ENCODE measurements around the gene UBE2E2. TPM values are rescaled to one million over a fixed set of nuclear protein-coding genes. Genes with fewer than 3 reads are reported as not detected.

UBE2E2 gene
- total RNA-seq, 2 donors from 2014 or later: 23.2 to 34.5 TPM

- no peak overlapping the region for H3K27ac ChIP-seq (ENCODE audit: low read depth, low read length)
- DNase-seq: no peak
- Mint-ChIP-seq H3K27me3 (ENCODE audit: insufficient read depth) (no peaks in the 10 kb centered on the region), H3K4me3 (no peak overlapping the region), H3K27ac (peak overlapping the region; percentile 10), H3K9me3 (peaks cover 9% of the 10 kb centered on the region), H3K4me1 (no peaks in the 10 kb centered on the region), H3K36me3 (ENCODE audit: low read depth) (peaks cover 8% of the 10 kb centered on the region)
- H3K4me1 ChIP-seq (ENCODE audit: control insufficient read depth, insufficient read depth, low read length): no peaks in the 10 kb centered on the region
- 92 to 97% methylated on average over 3 to 5 of the region's 5 CpGs for WGBS, 2 experiments (ENCODE audit: insufficient coverage in 1 of 2, insufficient read length in 1 of 2)
- peaks cover 10% of the 10 kb centered on the region for H3K9me3 ChIP-seq (ENCODE audit: control insufficient read depth, low read length)
- no peak overlapping the region for H3K4me3 ChIP-seq (ENCODE audit: low read length)
- TF ChIP-seq CTCF (conservative IDR thresholded peaks at IDR 0.05): no peak
- peaks cover 7% of the 10 kb centered on the region for H3K36me3 ChIP-seq (ENCODE audit: control insufficient read depth, insufficient read depth, low read length)
- no peak overlapping the region for H3K9ac ChIP-seq (ENCODE audit: extremely low read depth, low read length, poor library complexity, severe bottlenecking)
- no peaks in the 10 kb centered on the region for H3K27me3 ChIP-seq (ENCODE audit: control insufficient read depth, insufficient read depth, low read length, poor library complexity, severe bottlenecking)
Observed at GRCh38 chr3:23594894-23595670, 392.0 kb downstream of the UBE2E2 start.

GRCh38 chr3:23595851-23596250, 392.7 kb downstream of the UBE2E2 start:
- H3K4me3 Mint-ChIP-seq: no peak overlapping the region
- H3K27me3 Mint-ChIP-seq (ENCODE audit: insufficient read depth): no peaks in the 10 kb centered on the region
- TF ChIP-seq CTCF (conservative IDR thresholded peaks at IDR 0.05): no peak
- DNase-seq: no peak
- no peaks in the 10 kb centered on the region for H3K4me1 Mint-ChIP-seq
- no peaks in the 10 kb centered on the region for H3K4me1 ChIP-seq (ENCODE audit: control insufficient read depth, insufficient read depth, low read length)
- no peak overlapping the region for H3K27ac Mint-ChIP-seq
- no peak overlapping the region for H3K9ac ChIP-seq (ENCODE audit: extremely low read depth, low read length, poor library complexity, severe bottlenecking)
- H3K36me3 ChIP-seq (ENCODE audit: control insufficient read depth, insufficient read depth, low read length): peaks cover 7% of the 10 kb centered on the region
- H3K4me3 ChIP-seq (ENCODE audit: low read length): no peak overlapping the region
- no peaks in the 10 kb centered on the region for H3K27me3 ChIP-seq (ENCODE audit: control insufficient read depth, insufficient read depth, low read length, poor library complexity, severe bottlenecking)
- no peak overlapping the region for H3K27ac ChIP-seq (ENCODE audit: low read depth, low read length)
- peaks cover 10% of the 10 kb centered on the region for H3K9me3 ChIP-seq (ENCODE audit: control insufficient read depth, low read length)
- peaks cover 8% of the 10 kb centered on the region for H3K36me3 Mint-ChIP-seq (ENCODE audit: low read depth)
- H3K9me3 Mint-ChIP-seq: peaks cover 9% of the 10 kb centered on the region

GRCh38 chr3:23600167-23600871, 397.2 kb downstream of the UBE2E2 start:
- H3K9ac ChIP-seq (ENCODE audit: extremely low read depth, low read length, poor library complexity, severe bottlenecking): no peak overlapping the region
- Mint-ChIP-seq H3K4me3 (no peak overlapping the region), H3K27ac (no peak overlapping the region), H3K9me3 (peaks cover 9% of the 10 kb centered on the region), H3K36me3 (ENCODE audit: low read depth) (peaks cover 8% of the 10 kb centered on the region), H3K27me3 (ENCODE audit: insufficient read depth) (no peaks in the 10 kb centered on the region), H3K4me1 (no peaks in the 10 kb centered on the region)
- H3K27ac ChIP-seq (ENCODE audit: low read depth, low read length): no peak overlapping the region
- no peaks in the 10 kb centered on the region for H3K4me1 ChIP-seq (ENCODE audit: control insufficient read depth, insufficient read depth, low read length)
- no peak for TF ChIP-seq CTCF (conservative IDR thresholded peaks at IDR 0.05)
- no peaks in the 10 kb centered on the region for H3K27me3 ChIP-seq (ENCODE audit: control insufficient read depth, insufficient read depth, low read length, poor library complexity, severe bottlenecking)
- 89 to 90% methylated on average over 6 to 7 of the region's 8 CpGs for WGBS, 2 experiments (ENCODE audit: insufficient coverage in 1 of 2, insufficient read length in 1 of 2)
- no peak for DNase-seq
- H3K4me3 ChIP-seq (ENCODE audit: low read length): no peak overlapping the region
- H3K9me3 ChIP-seq (ENCODE audit: control insufficient read depth, low read length): peaks cover 10% of the 10 kb centered on the region
- H3K36me3 ChIP-seq (ENCODE audit: control insufficient read depth, insufficient read depth, low read length): peaks cover 7% of the 10 kb centered on the region
